Fibroblast of lung (primary cell): ENCODE measurements around the gene KRTAP1-4. TPM values are rescaled to one million over a fixed set of nuclear protein-coding genes. Genes with fewer than 3 reads are reported as not detected.

Experiments used
- DNase-seq, 2 donors: peaks; one replicate each; pipeline versions ENCODE4 v3.0.0 to v3.0.0-alpha.2; 2010; ENCODE audit warnings: low read depth in 2 of 2
- H2AFZ ChIP-seq: 2 replicates; pipeline ENCODE4 v1.5.1; 2012; ENCODE audit warnings: low read length, control low read depth, inconsistent platforms
- H3K27ac ChIP-seq: 2 replicates; pipeline ENCODE4 v1.5.1; 2011; ENCODE audit warnings: low read length, control low read depth; ENCODE audit not compliant: insufficient read depth
- H3K27me3 ChIP-seq: 2 replicates; pipeline ENCODE4 v1.5.1; 2011; ENCODE audit warnings: mild to moderate bottlenecking, low read length; ENCODE audit not compliant: control insufficient read depth, insufficient read depth
- H3K36me3 ChIP-seq: 2 replicates; pipeline ENCODE4 v1.5.1; 2011; ENCODE audit warnings: low read length; ENCODE audit not compliant: control insufficient read depth, insufficient read depth
- H3K4me1 ChIP-seq: 2 replicates; pipeline ENCODE4 v1.5.1; 2011; ENCODE audit warnings: low read length; ENCODE audit not compliant: control insufficient read depth, insufficient read depth; ENCODE audit errors: extremely low read depth
- H3K4me2 ChIP-seq: 2 replicates; pipeline ENCODE4 v1.5.1; 2011; ENCODE audit warnings: low read length, control low read depth; ENCODE audit not compliant: insufficient read depth; ENCODE audit errors: extremely low read depth
- H3K4me3 ChIP-seq, 4 experiments: fragments of 200-600 bp in 1 of 4; sonication (generic) in 1 of 4; replicated peaks in 1 of 4; 2 replicates each; pipeline ENCODE4 v1.5.1; 2011 to 2016; ENCODE audit warnings: low read length in 4 of 4, low read depth in 3 of 4, mild to moderate bottlenecking in 3 of 4, control low read depth in 2 of 4, inconsistent platforms in 1 of 4, mixed read lengths in 1 of 4; ENCODE audit not compliant: insufficient read depth in 1 of 4; ENCODE audit errors: control extremely low read depth in 1 of 4
- H3K79me2 ChIP-seq: 2 replicates; pipeline ENCODE4 v1.5.1; 2012; ENCODE audit warnings: mild to moderate bottlenecking, low read length, inconsistent platforms; ENCODE audit not compliant: control insufficient read depth, insufficient read depth
- H3K9ac ChIP-seq: 2 replicates; pipeline ENCODE4 v1.5.1; 2011; ENCODE audit warnings: mild to moderate bottlenecking, low read length, control low read depth; ENCODE audit not compliant: insufficient read depth
- H3K9me3 ChIP-seq: 2 replicates; pipeline ENCODE4 v1.5.1; 2012; ENCODE audit warnings: low read depth, low read length; ENCODE audit not compliant: control insufficient read depth, insufficient read depth
- H4K20me1 ChIP-seq: 2 replicates; pipeline ENCODE4 v1.5.1; 2011; ENCODE audit warnings: low read length; ENCODE audit not compliant: control insufficient read depth, insufficient read depth; ENCODE audit errors: extremely low read depth
- CTCF ChIP-seq, 2 donors: IDR thresholded peaks in 1 of 2; conservative IDR thresholded peaks in 1 of 2; 1 replicate in 1 of 2; 2 replicates in 1 of 2; pipeline ENCODE4 v1.5.1; 2011 to 2012; ENCODE audit warnings: low read length in 2 of 2, control low read depth in 1 of 2, inconsistent platforms in 1 of 2, low read depth in 1 of 2, mild to moderate bottlenecking in 1 of 2
- EZH2 ChIP-seq: IDR thresholded peaks from 2 replicates; pipeline ENCODE4 v1.5.1; 2012; ENCODE audit warnings: low read length, control low read depth, mild to moderate bottlenecking; ENCODE audit errors: missing control alignments
- polyA plus RNA-seq, 2 donors: library from polyadenylated mRNA; depleted of rRNA in 1 of 2; stranded (reverse) in 1 of 2; unstranded in 1 of 2; fragments of >200 nt; gene quantifications; 2 replicates each; pipeline ENCODE4 v1.2.1, GENCODE V29; 2011 to 2012; ENCODE audit warnings: missing spikeins in 1 of 2
- total RNA-seq: library from RNA; depleted of rRNA; stranded (reverse); fragments of >200 nt; gene quantifications from 2 replicates; pipeline ENCODE4 v1.2.1, GENCODE V29; 2014

The KRTAP1-4 gene
- total and polyA plus RNA-seq, 2 donors (not counting 1 experiment from before 2014, with no cell fraction given) = not detected

DNA sequence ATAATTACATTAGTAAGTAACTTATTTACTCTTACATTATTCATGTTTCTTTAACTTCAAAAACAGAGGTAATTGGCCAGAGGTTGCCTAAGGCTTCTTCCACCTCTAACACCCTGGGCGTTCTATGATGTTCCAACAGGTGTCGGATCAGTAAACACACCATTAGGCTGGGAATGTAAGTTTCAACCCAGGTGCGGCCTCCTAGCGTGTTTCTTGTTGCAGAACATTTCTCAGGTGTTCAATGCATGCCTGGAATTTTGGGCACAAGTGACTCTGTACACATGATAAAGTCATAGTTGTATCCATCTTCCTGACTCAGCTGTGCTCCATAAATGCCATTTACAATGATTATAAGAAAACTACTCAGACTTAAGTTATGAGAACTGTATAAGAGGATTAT, 24.0 kb upstream of the KRTAP1-4 start:
- Histone ChIP-seq H3K27me3 (no peaks in the 10 kb centered on the region), H3K4me1 (peaks cover 8% of the 10 kb centered on the region), H3K27ac (no peak overlapping the region), H3K4me3 (no peak overlapping the region), H3K9ac (no peak overlapping the region), H3K9me3 (no peaks in the 10 kb centered on the region), H3K4me2 (no peak overlapping the region), H2AFZ (no peak overlapping the region), H3K36me3 (no peaks in the 10 kb centered on the region), H3K79me2 (no peaks in the 10 kb centered on the region), H4K20me1 (no peaks in the 10 kb centered on the region)
- no peak for TF ChIP-seq CTCF (conservative IDR thresholded peaks at IDR 0.05 in 1 of 2, IDR thresholded peaks at IDR 0.05 in 1 of 2; ENCODE audit: low read depth in 1 of 2, low read length in 2 of 2)
- no peak for TF ChIP-seq EZH2
- no peak for DNase-seq

GRCh38 chr17:41052566-41052965, 22.6 kb upstream of the KRTAP1-4 start:
- Histone ChIP-seq H3K36me3 (no peaks in the 10 kb centered on the region), H3K9me3 (no peaks in the 10 kb centered on the region), H3K27ac (no peak overlapping the region), H3K4me2 (no peak overlapping the region), H2AFZ (no peak overlapping the region), H3K9ac (no peak overlapping the region), H3K79me2 (no peaks in the 10 kb centered on the region), H3K27me3 (no peaks in the 10 kb centered on the region), H3K4me1 (peaks cover 2% of the 10 kb centered on the region), H3K4me3 (no peak overlapping the region), H4K20me1 (no peaks in the 10 kb centered on the region)
- TF ChIP-seq CTCF (conservative IDR thresholded peaks at IDR 0.05 in 1 of 2, IDR thresholded peaks at IDR 0.05 in 1 of 2; ENCODE audit: low read depth in 1 of 2, low read length in 2 of 2) = no peak
- no peak for TF ChIP-seq EZH2
- peak in 1 of 2 donors; percentile 79 for DNase-seq

GRCh38 chr17:41049110-41049509, 19.1 kb upstream of the KRTAP1-4 start:
- no peaks in the 10 kb centered on the region for H4K20me1 ChIP-seq
- no peak overlapping the region for H3K4me2 ChIP-seq
- H3K4me3 ChIP-seq = no peak overlapping the region
- H3K9ac ChIP-seq = no peak overlapping the region
- no peaks in the 10 kb centered on the region for H3K9me3 ChIP-seq
- TF ChIP-seq CTCF (conservative IDR thresholded peaks at IDR 0.05 in 1 of 2, IDR thresholded peaks at IDR 0.05 in 1 of 2; ENCODE audit: low read depth in 1 of 2, low read length in 2 of 2) (no peak), EZH2 (no peak)
- no peak overlapping the region for H3K27ac ChIP-seq
- no peaks in the 10 kb centered on the region for H3K79me2 ChIP-seq
- H3K27me3 ChIP-seq = no peaks in the 10 kb centered on the region
- H2AFZ ChIP-seq = no peak overlapping the region
- H3K4me1 ChIP-seq = peaks cover 2% of the 10 kb centered on the region
- DNase-seq = peak in 1 of 2 donors; percentile 90
- no peaks in the 10 kb centered on the region for H3K36me3 ChIP-seq
